ENCODE data around the gene CCNL2.

CCNL2 gene

GRCh38 chr1:1397839-1398523 is 1.2 kb downstream of the CCNL2 start:
- Histone ChIP-seq H4K91ac (ENCODE audit: low read depth, low read length, poor library complexity) (no peak overlapping the region), H3K23ac (ENCODE audit: low read depth, low read length, poor library complexity) (no peak overlapping the region), H3K4me3 (ENCODE audit: low read length in 2 of 2) (peak overlapping the region; percentile 84 to 98), H3K4me1 (ENCODE audit: control insufficient read depth in 2 of 2, insufficient read depth in 1 of 2, low read depth in 1 of 2, low read length in 2 of 2) (peaks cover 11 to 14% of the 10 kb centered on the region in 2 donors), H3K79me1 (ENCODE audit: low read depth, low read length) (peaks cover 25% of the 10 kb centered on the region), H3K18ac (ENCODE audit: low read length) (no peak overlapping the region), H3K9ac (ENCODE audit: low read depth, low read length, poor library complexity) (peak overlapping the region; percentile 100), H2AK5ac (ENCODE audit: low read depth, low read length) (peak overlapping the region; percentile 98), H3K36me3 (replicated peaks in 1 of 2; ENCODE audit: control insufficient read depth in 2 of 2, insufficient read depth in 2 of 2, low read length in 2 of 2) (peaks cover 50 to 81% of the 10 kb centered on the region in 2 donors), H3K4me2 (ENCODE audit: insufficient read depth, low read length, poor library complexity, severe bottlenecking) (peak overlapping the region; percentile 90), H3K27ac (replicated peaks; ENCODE audit: low read length) (no peak overlapping the region), H2BK15ac (ENCODE audit: low read length) (no peak overlapping the region), H3K27me3 (ENCODE audit: control insufficient read depth in 3 of 3, insufficient read depth in 3 of 3, low read depth in 1 of 3, low read length in 3 of 3) (no peaks in the 10 kb centered on the region), H2BK12ac (ENCODE audit: low read length) (no peak overlapping the region), H3K4ac (ENCODE audit: low read length) (no peak overlapping the region), H3K9me3 (replicated peaks in 1 of 2; ENCODE audit: control insufficient read depth in 2 of 2, insufficient read depth in 1 of 2, low read depth in 1 of 2, low read length in 2 of 2) (peaks cover 0 to 3% of the 10 kb centered on the region in 2 donors), H3K14ac (ENCODE audit: low read length) (no peak overlapping the region), H4K8ac (ENCODE audit: low read depth, low read length) (no peak overlapping the region), H2AFZ (ENCODE audit: low read length) (no peak overlapping the region), H2BK120ac (ENCODE audit: low read depth, low read length) (no peak overlapping the region), H2BK5ac (ENCODE audit: low read length) (no peak overlapping the region)
- no peak for DNase-seq (ENCODE audit: low spot score)
- WGBS, 2 donors (ENCODE audit: extremely low coverage in 2 of 2, insufficient read length in 2 of 2, insufficient replicate concordance in 1 of 2) = no CpG with 5 or more reads among the region's 19 CpGs

- Histone ChIP-seq H3K79me1 (ENCODE audit: low read depth, low read length) (peaks cover 25% of the 10 kb centered on the region), H3K23ac (ENCODE audit: low read depth, low read length, poor library complexity) (no peak overlapping the region), H3K36me3 (replicated peaks in 1 of 2; ENCODE audit: control insufficient read depth in 2 of 2, insufficient read depth in 2 of 2, low read length in 2 of 2) (peaks cover 49 to 81% of the 10 kb centered on the region in 2 donors), H2AK5ac (ENCODE audit: low read depth, low read length) (no peak overlapping the region), H3K9me3 (replicated peaks in 1 of 2; ENCODE audit: control insufficient read depth in 2 of 2, insufficient read depth in 1 of 2, low read depth in 1 of 2, low read length in 2 of 2) (peaks cover 0 to 4% of the 10 kb centered on the region in 2 donors), H3K4me1 (ENCODE audit: control insufficient read depth in 2 of 2, insufficient read depth in 1 of 2, low read depth in 1 of 2, low read length in 2 of 2) (peaks cover 7 to 11% of the 10 kb centered on the region in 2 donors), H3K4me3 (ENCODE audit: low read length in 2 of 2) (no peak overlapping the region), H3K27me3 (ENCODE audit: control insufficient read depth in 3 of 3, insufficient read depth in 3 of 3, low read depth in 1 of 3, low read length in 3 of 3) (no peaks in the 10 kb centered on the region), H3K18ac (ENCODE audit: low read length) (no peak overlapping the region), H3K4me2 (ENCODE audit: insufficient read depth, low read length, poor library complexity, severe bottlenecking) (no peak overlapping the region), H3K14ac (ENCODE audit: low read length) (no peak overlapping the region), H3K9ac (ENCODE audit: low read depth, low read length, poor library complexity) (no peak overlapping the region), H2BK5ac (ENCODE audit: low read length) (no peak overlapping the region), H3K27ac (replicated peaks; ENCODE audit: low read length) (no peak overlapping the region), H3K4ac (ENCODE audit: low read length) (no peak overlapping the region), H2BK15ac (ENCODE audit: low read length) (no peak overlapping the region), H4K8ac (ENCODE audit: low read depth, low read length) (no peak overlapping the region), H2BK12ac (ENCODE audit: low read length) (no peak overlapping the region), H4K91ac (ENCODE audit: low read depth, low read length, poor library complexity) (no peak overlapping the region), H2AFZ (ENCODE audit: low read length) (no peak overlapping the region), H2BK120ac (ENCODE audit: low read depth, low read length) (no peak overlapping the region)
- DNase-seq (ENCODE audit: low spot score) = no peak
- WGBS, 2 donors (ENCODE audit: extremely low coverage in 2 of 2, insufficient read length in 2 of 2, insufficient replicate concordance in 1 of 2) = no CpG with 5 or more reads among the region's 11 CpGs
These were observed 4.0 kb downstream of the CCNL2 start for GRCh38 chr1:1395166-1395565.

GRCh38 chr1:1394116-1394515 is 5.0 kb downstream of the CCNL2 start:
- H3K14ac ChIP-seq (ENCODE audit: low read length) = no peak overlapping the region
- H2BK120ac ChIP-seq (ENCODE audit: low read depth, low read length) = no peak overlapping the region
- H3K23ac ChIP-seq (ENCODE audit: low read depth, low read length, poor library complexity) = no peak overlapping the region
- no peak overlapping the region for H3K4me2 ChIP-seq (ENCODE audit: insufficient read depth, low read length, poor library complexity, severe bottlenecking)
- H3K4ac ChIP-seq (ENCODE audit: low read length) = no peak overlapping the region
- H4K91ac ChIP-seq (ENCODE audit: low read depth, low read length, poor library complexity) = no peak overlapping the region
- H2BK5ac ChIP-seq (ENCODE audit: low read length) = no peak overlapping the region
- no peak for DNase-seq (ENCODE audit: low spot score)
- no peak overlapping the region for H2BK15ac ChIP-seq (ENCODE audit: low read length)
- H3K9me3 ChIP-seq (replicated peaks in 1 of 2; ENCODE audit: control insufficient read depth in 2 of 2, insufficient read depth in 1 of 2, low read depth in 1 of 2, low read length in 2 of 2) = peaks cover 0 to 5% of the 10 kb centered on the region in 2 donors
- peaks cover 18% of the 10 kb centered on the region for H3K79me1 ChIP-seq (ENCODE audit: low read depth, low read length)
- peaks cover 6 to 7% of the 10 kb centered on the region in 2 donors for H3K4me1 ChIP-seq (ENCODE audit: control insufficient read depth in 2 of 2, insufficient read depth in 1 of 2, low read depth in 1 of 2, low read length in 2 of 2)
- no CpG with 5 or more reads among the region's 7 CpGs for WGBS, 2 donors (ENCODE audit: extremely low coverage in 2 of 2, insufficient read length in 2 of 2, insufficient replicate concordance in 1 of 2)
- H3K4me3 ChIP-seq (ENCODE audit: low read length in 2 of 2) = no peak overlapping the region
- H3K18ac ChIP-seq (ENCODE audit: low read length) = no peak overlapping the region
- no peak overlapping the region for H2BK12ac ChIP-seq (ENCODE audit: low read length)
- no peak overlapping the region for H4K8ac ChIP-seq (ENCODE audit: low read depth, low read length)
- no peak overlapping the region for H3K27ac ChIP-seq (replicated peaks; ENCODE audit: low read length)
- no peak overlapping the region for H2AK5ac ChIP-seq (ENCODE audit: low read depth, low read length)
- no peak overlapping the region for H2AFZ ChIP-seq (ENCODE audit: low read length)
- no peaks in the 10 kb centered on the region for H3K27me3 ChIP-seq (ENCODE audit: control insufficient read depth in 3 of 3, insufficient read depth in 3 of 3, low read depth in 1 of 3, low read length in 3 of 3)
- no peak overlapping the region for H3K9ac ChIP-seq (ENCODE audit: low read depth, low read length, poor library complexity)
- peaks cover 57 to 91% of the 10 kb centered on the region in 2 donors for H3K36me3 ChIP-seq (replicated peaks in 1 of 2; ENCODE audit: control insufficient read depth in 2 of 2, insufficient read depth in 2 of 2, low read length in 2 of 2)

- Histone ChIP-seq H2AK5ac (ENCODE audit: low read depth, low read length) (no peak overlapping the region), H3K27ac (replicated peaks; ENCODE audit: low read length) (no peak overlapping the region), H3K9me3 (replicated peaks in 1 of 2; ENCODE audit: control insufficient read depth in 2 of 2, insufficient read depth in 1 of 2, low read depth in 1 of 2, low read length in 2 of 2) (peaks cover 0 to 5% of the 10 kb centered on the region in 2 donors), H3K4me1 (ENCODE audit: control insufficient read depth in 2 of 2, insufficient read depth in 1 of 2, low read depth in 1 of 2, low read length in 2 of 2) (peaks cover 6% of the 10 kb centered on the region in 2 donors), H2BK5ac (ENCODE audit: low read length) (no peak overlapping the region), H2BK120ac (ENCODE audit: low read depth, low read length) (no peak overlapping the region), H3K27me3 (ENCODE audit: control insufficient read depth in 3 of 3, insufficient read depth in 3 of 3, low read depth in 1 of 3, low read length in 3 of 3) (no peaks in the 10 kb centered on the region), H3K18ac (ENCODE audit: low read length) (no peak overlapping the region), H3K9ac (ENCODE audit: low read depth, low read length, poor library complexity) (peak overlapping the region; percentile 7), H2AFZ (ENCODE audit: low read length) (no peak overlapping the region), H3K36me3 (replicated peaks in 1 of 2; ENCODE audit: control insufficient read depth in 2 of 2, insufficient read depth in 2 of 2, low read length in 2 of 2) (peaks cover 57 to 97% of the 10 kb centered on the region in 2 donors), H3K4ac (ENCODE audit: low read length) (no peak overlapping the region), H2BK15ac (ENCODE audit: low read length) (no peak overlapping the region), H2BK12ac (ENCODE audit: low read length) (no peak overlapping the region), H3K4me3 (ENCODE audit: low read length in 2 of 2) (no peak overlapping the region), H3K23ac (ENCODE audit: low read depth, low read length, poor library complexity) (no peak overlapping the region), H3K14ac (ENCODE audit: low read length) (no peak overlapping the region), H4K91ac (ENCODE audit: low read depth, low read length, poor library complexity) (no peak overlapping the region), H3K79me1 (ENCODE audit: low read depth, low read length) (peaks cover 13% of the 10 kb centered on the region), H4K8ac (ENCODE audit: low read depth, low read length) (no peak overlapping the region), H3K4me2 (ENCODE audit: insufficient read depth, low read length, poor library complexity, severe bottlenecking) (no peak overlapping the region)
- DNase-seq (ENCODE audit: low spot score) = no peak
- no CpG with 5 or more reads among the region's 11 CpGs for WGBS, 2 donors (ENCODE audit: extremely low coverage in 2 of 2, insufficient read length in 2 of 2, insufficient replicate concordance in 1 of 2)
These were observed 5.7 kb downstream of the CCNL2 start for GRCh38 chr1:1393428-1393827.
